ENCODE measurements around the gene MEOX1. TPM values are rescaled to one million over a fixed set of nuclear protein-coding genes. Genes with fewer than 3 reads are reported as not detected.
A peak's percentile ranks its signal among the peaks of the same experiment; 100 is the strongest.

The MEOX1 gene
- total RNA-seq, 4 donors from 2014 or later, result 6.9 to 24.3 (median 14.0) TPM

- TF ChIP-seq CTCF (IDR thresholded peaks at IDR 0.05), result no peak
- no peak for TF ChIP-seq POLR2A (IDR thresholded peaks at IDR 0.05)
- H3K36me3 ChIP-seq, result no peaks in the 10 kb centered on the region
- no peak for DNase-seq
- H3K27ac ChIP-seq, result no peak overlapping the region
- H3K9me3 ChIP-seq, result no peaks in the 10 kb centered on the region
- H3K4me1 ChIP-seq, result no peaks in the 10 kb centered on the region
- intact Hi-C loops (cut with DNase I; ENCODE audit: low total_unique reads), result no loop called here
- no peak overlapping the region for H3K4me3 ChIP-seq
- no peaks in the 10 kb centered on the region for H3K27me3 ChIP-seq
Measured at GRCh38 chr17:43648916-43649315, 12.8 kb downstream of the MEOX1 start.

- Histone ChIP-seq H3K4me1 (no peaks in the 10 kb centered on the region), H3K9me3 (no peaks in the 10 kb centered on the region), H3K4me3 (peak overlapping the region; percentile 16 to 40), H3K27ac (peak overlapping the region; percentile 86), H3K36me3 (no peaks in the 10 kb centered on the region), H3K27me3 (no peaks in the 10 kb centered on the region)
- intact Hi-C loops (cut with DNase I; ENCODE audit: low total_unique reads), result no loop called here
- peak in 1 of 2 donors; percentile 41 for TF ChIP-seq POLR2A (IDR thresholded peaks at IDR 0.05)
- TF ChIP-seq CTCF (IDR thresholded peaks at IDR 0.05), result peak in 1 of 4 experiments; percentile 31
- DNase-seq, result peak; percentile 70 to 72
Measured at GRCh38 chr17:43645765-43646481, 15.8 kb downstream of the MEOX1 start.

DNA sequence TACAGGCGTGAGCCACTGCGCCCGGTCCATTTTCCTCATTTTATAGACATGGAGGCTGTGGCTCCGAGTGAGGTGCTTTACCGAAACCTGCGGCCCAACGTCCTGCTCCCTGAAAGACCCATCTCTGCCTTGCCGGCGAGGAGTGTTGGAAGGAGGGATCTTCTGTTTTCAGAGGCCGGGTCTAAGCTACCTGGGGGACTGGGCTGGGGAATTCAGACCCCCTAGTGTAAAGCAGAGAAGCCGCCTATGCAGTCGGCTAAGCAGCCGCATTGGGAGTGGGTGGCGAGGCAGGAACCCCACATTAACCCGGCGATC lies 16.3 kb downstream of the MEOX1 start:
- Histone ChIP-seq H3K27ac (peak overlapping the region; percentile 86), H3K4me1 (no peaks in the 10 kb centered on the region), H3K4me3 (peak overlapping the region in 1 of 2 donors; percentile 16), H3K36me3 (no peaks in the 10 kb centered on the region), H3K27me3 (no peaks in the 10 kb centered on the region), H3K9me3 (no peaks in the 10 kb centered on the region)
- DNase-seq, result no peak
- TF ChIP-seq CTCF (IDR thresholded peaks at IDR 0.05) (no peak), POLR2A (IDR thresholded peaks at IDR 0.05) (no peak)
- intact Hi-C loops (cut with DNase I; ENCODE audit: low total_unique reads), result no loop called here

DNA sequence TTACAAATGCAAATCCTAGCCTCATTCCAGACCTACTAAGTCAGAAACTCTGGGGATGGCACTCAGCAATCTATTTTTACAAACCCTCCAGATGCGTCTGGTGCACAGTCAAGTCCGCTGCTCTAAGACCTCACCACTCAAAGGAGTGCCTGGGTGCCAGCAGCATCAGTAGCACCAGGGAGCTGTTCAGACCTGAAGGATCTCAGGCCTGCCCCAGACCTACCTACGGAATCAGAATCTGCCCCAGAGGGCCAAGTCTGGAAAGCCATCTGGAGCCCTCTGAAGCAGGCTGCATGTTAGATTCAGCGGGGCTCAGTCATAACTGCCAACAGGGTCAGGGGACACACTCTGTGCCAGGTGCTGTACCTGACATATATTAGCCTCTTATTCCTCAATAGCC lies 17.6 kb downstream of the MEOX1 start:
- intact Hi-C loops (cut with DNase I; ENCODE audit: low total_unique reads), result no loop called here
- DNase-seq, result no peak
- H3K4me1 ChIP-seq, result no peaks in the 10 kb centered on the region
- no peaks in the 10 kb centered on the region for H3K27me3 ChIP-seq
- no peak overlapping the region for H3K27ac ChIP-seq
- H3K4me3 ChIP-seq, result no peak overlapping the region
- no peaks in the 10 kb centered on the region for H3K36me3 ChIP-seq
- H3K9me3 ChIP-seq, result no peaks in the 10 kb centered on the region
- TF ChIP-seq POLR2A (IDR thresholded peaks at IDR 0.05) (no peak), CTCF (IDR thresholded peaks at IDR 0.05) (no peak)

DNA sequence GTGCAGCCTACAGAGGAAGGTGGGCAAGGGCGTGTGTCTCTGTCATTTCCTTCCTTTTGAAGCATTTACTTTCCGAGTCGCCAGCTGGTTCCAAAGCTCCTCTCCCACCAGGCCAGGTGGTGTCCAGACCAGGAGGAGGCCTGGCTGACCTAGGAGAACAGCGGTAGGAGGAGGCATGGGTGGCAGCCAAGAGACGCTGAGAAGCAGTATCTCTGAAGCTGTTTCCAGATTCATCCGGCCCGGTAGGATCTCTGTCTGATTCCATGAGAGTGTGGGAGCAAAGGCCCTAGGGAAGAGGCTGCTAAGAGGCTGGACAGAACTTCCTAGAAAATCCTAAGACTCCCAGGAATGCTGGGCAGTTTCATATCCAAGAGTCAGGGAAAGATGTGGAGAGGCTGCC lies 20.3 kb downstream of the MEOX1 start:
- peak in 1 of 2 donors; percentile 34 for DNase-seq
- Histone ChIP-seq H3K27me3 (no peaks in the 10 kb centered on the region), H3K27ac (peak overlapping the region; percentile 15 to 41), H3K9me3 (no peaks in the 10 kb centered on the region), H3K4me1 (no peaks in the 10 kb centered on the region), H3K36me3 (no peaks in the 10 kb centered on the region), H3K4me3 (no peak overlapping the region)
- TF ChIP-seq POLR2A (IDR thresholded peaks at IDR 0.05) (no peak), CTCF (IDR thresholded peaks at IDR 0.05) (no peak)
- intact Hi-C loops (cut with DNase I; ENCODE audit: low total_unique reads), result no loop called here
